Retina (tissue), 1 donor: ENCODE measurements around the gene KRTAP13-1.

Experiments
- DNase-seq: peaks from one replicate; pipeline ENCODE4 v3.0.0-alpha.2; 2016

KRTAP13-1 gene, protein sequence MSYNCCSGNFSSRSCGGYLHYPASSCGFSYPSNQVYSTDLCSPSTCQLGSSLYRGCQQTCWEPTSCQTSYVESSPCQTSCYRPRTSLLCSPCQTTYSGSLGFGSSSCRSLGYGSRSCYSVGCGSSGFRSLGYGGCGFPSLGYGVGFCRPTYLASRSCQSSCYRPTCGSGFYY

DNA sequence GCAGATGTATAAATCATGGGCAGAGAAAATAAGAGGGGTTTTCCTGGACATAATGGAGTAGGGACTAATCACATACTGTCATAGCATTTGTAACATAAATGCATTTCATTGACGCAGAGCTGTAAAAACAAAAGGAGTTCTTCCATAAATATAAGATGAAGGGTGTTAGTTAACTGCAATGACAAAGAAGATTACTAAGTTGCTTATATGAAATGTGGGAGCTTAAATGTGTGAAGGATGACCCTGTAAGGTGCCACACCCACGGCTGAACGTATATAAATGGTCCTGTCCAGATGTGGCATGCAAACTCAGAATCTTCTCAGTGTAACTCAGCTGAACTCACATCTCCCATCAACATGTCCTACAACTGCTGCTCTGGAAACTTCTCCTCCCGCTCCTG is at the start of gene KRTAP13-1:
Gene KRTAP13-1, plus strand, starts transcription at position 301 of the 400 bp plus-strand sequence. Its CDS starts 56 bp downstream, at position 357.
- DNase-seq = no peak

DNA sequence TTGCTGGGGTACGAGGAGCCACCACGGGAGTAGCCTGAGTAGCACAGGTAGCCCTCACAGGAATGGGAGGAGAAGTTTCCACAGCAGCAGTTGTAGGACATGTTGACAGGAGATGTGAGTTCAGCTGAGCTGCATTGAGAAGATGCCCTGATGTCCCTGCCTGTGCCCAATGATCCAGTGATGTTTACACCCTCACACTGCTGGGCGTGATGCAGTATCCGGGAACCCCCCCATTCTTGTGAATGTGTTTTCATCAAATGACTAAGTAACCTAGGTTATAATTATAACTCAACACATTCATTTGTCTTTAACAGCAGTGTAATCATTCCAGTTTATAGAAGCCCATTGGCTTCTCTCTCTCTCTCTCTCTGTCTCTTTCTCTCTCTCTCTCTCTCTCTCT is 47.3 kb upstream of the KRTAP13-1 start, which contains the start of gene KRTAP23-1:
Gene KRTAP23-1, minus strand, starts transcription at position 101 of the 400 bp plus-strand sequence. Its CDS starts 0 bp downstream, at position 101.
- no peak for DNase-seq

GRCh38 chr21:30349572-30349971 is 46.3 kb upstream of the KRTAP13-1 start:
- no peak for DNase-seq

- no peak for DNase-seq
These were observed 44.3 kb upstream of the KRTAP13-1 start for GRCh38 chr21:30351534-30351933.

DNA sequence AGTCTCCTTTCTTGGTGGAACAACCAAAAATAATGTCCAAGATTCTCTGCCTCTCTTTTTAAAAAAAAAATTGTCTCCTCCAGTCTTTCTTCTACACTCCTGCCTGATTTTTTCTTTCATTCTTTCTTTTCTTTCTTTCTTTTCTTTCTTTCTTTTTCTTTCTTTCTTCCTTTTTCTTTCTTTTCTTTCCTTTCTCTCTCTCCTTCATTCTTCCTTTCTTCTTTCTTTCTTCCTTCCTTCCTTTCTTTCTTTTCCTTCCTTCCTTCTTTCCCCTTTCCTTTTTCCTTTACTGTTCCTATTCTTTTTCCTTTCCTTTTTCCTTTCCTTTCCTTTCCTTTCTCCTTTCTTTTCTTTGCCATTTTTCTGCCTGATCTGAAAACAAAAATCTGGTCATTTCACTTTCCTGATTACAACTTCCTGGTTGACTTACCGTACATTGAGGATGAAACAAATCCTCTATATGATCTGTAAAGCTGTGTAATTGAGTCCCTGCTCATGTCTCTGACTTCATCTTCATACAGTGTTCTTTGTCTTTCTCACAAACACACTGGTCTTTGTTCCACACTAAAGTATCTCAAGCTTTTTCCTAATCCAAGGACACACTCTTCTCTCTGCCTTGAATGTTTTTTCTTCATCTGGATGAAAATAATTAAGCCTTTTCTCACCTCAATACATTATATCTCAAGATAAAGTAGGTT is 41.4 kb upstream of the KRTAP13-1 start:
- no peak for DNase-seq

GRCh38 chr21:30355906-30356305 is 39.9 kb upstream of the KRTAP13-1 start:
- DNase-seq = no peak

DNA sequence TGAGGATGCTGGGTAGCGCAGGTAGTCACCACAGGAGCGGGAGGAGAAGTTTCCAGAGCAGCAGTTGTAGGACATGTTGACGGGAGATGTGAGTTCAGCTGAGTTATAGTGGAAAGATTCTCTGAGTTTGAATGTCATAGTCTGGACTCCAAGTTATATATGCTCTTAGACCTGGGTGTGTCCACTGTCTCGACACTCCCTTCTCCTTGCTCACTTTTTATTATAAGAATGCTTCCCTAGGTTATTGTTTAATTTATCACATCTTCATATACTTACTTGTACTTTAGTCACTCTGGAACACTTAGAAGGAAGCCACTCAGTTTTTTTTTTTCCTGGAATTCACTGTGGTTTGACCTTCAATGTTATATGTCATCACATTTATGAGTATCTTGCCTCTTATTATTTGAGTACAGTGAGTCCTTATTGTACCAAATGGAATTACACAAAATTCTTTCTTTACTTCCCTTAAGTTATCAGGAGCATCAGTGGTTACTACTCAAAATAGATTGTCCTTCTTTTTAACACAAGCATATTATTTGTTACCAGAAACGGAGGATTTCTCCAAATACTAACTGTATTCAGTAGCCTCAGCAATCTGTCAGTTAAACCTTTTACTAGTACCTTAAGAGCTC is 23.6 kb upstream of the KRTAP13-1 start, which contains the start of gene KRTAP13-2:
Gene KRTAP13-2, minus strand, starts transcription at position 133 of the 632 bp plus-strand sequence. Its CDS starts 58 bp downstream, at position 75.
- DNase-seq = no peak

GRCh38 chr21:30382201-30382600 is 13.6 kb upstream of the KRTAP13-1 start:
- no peak for DNase-seq

- DNase-seq = no peak
These were observed 4.3 kb upstream of the KRTAP13-1 start for GRCh38 chr21:30391492-30392025.

- DNase-seq = no peak
These were observed 13.1 kb downstream of the KRTAP13-1 start for GRCh38 chr21:30408782-30409494.

- no peak for DNase-seq
These were observed 20.2 kb downstream of the KRTAP13-1 start for GRCh38 chr21:30415993-30416392.

DNA sequence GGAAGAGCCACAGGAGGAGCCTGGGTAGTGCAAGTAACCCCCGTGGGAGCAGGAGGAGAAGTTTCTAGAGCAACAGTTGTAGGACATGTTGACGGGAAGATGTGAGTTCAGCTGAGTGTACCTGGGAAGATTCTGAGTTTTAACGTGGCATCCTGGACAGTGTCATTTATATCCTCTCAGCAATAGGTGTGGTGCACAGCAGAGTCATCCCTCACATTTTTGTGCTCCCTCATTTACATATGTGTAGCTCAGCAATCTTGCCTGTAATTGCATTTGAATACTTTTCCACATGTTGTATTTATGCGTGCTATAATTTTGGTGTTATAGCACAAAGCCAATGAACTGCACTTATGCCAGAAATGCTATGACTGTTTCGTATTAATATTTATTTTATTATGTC is 30.0 kb downstream of the KRTAP13-1 start, which contains the start of gene KRTAP13-3:
Gene KRTAP13-3, minus strand, starts transcription at position 101 of the 400 bp plus-strand sequence. Its CDS starts 14 bp downstream, at position 87.
- DNase-seq = no peak

DNA sequence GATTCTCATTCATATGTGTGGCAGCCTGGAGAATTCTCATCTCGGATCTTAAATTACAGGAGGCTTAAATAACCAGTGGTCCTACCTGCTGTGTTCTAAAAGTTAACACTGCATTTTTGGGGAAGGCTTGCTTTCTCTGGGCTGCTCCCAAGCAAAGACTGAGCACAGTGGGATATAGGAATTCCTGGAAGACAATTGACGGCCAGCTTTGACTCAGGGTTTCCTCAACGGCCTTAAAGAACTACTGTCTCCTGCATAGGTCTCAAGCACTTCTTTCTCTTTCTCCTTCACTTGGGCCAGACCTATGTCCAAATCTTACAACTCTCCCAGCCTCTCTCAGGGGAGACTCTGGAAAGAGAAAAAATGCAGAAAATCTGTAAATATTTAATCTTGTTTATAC is 30.9 kb downstream of the KRTAP13-1 start:
- DNase-seq = no peak

GRCh38 chr21:30430170-30430655 is 34.4 kb downstream of the KRTAP13-1 start, which contains the start of gene KRTAP13-4:
KRTAP13-4 (plus strand) TSS chr21:30430220; CDS start chr21:30430276, 56 bp downstream.
- no peak for DNase-seq

- DNase-seq = peak; percentile 3
These were observed 38.3 kb downstream of the KRTAP13-1 start for GRCh38 chr21:30434033-30434631.

- DNase-seq = no peak
These were observed 41.3 kb downstream of the KRTAP13-1 start for GRCh38 chr21:30437010-30437565.

GRCh38 chr21:30439975-30440374 is 44.1 kb downstream of the KRTAP13-1 start, which contains the start of gene KRTAP15-1:
KRTAP15-1 (plus strand) TSS chr21:30440275; CDS start chr21:30440328, 53 bp downstream.
- no peak for DNase-seq

- no peak for DNase-seq
These were observed 47.4 kb downstream of the KRTAP13-1 start for GRCh38 chr21:30443226-30443625.

DNA sequence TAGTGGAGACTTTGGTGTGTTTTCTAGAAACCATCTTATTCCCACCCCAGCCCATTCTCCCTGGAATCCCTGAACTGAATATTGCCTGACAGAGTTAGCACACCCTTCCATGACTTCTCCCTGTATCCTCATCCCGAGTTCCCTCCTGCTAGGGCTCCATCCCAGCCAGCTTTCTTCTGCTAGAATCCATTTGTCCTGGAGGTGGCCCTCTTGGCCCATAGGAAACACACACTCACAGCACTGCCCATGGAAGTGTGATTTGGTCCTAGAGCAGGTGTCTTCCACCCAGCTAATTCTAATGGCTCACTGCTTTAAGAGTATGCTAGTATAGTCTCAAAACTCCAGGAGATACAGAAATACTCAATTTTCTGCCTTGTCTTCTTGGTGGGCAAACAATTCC is 48.4 kb downstream of the KRTAP13-1 start:
- no peak for DNase-seq
